Heart left ventricle (tissue), 16 donors: Measurements from ENCODE around the gene PPHLN1. TPM values are rescaled to one million over a fixed set of nuclear protein-coding genes. Genes with fewer than 3 reads are reported as not detected.

Experiments used
- ATAC-seq, 4 donors: fragments of 200-7000 bp; cut with Tn5 transposase; one replicate each; pipeline ENCODE4 v1.9.1; 2020 to 2022; ENCODE audit warnings: moderate library complexity in 4 of 4, mild to moderate bottlenecking in 3 of 4, moderate number of reproducible peaks in 1 of 4
- DNase-seq, 5 donors: peaks; one replicate each; pipeline ENCODE4 v3.0.0-alpha.2; 2020
- H3K27ac ChIP-seq, 12 donors: fragments of 200-600 bp; sonication (generic) in 4 of 12; one replicate each; pipeline versions ENCODE4 v1.5.0 to v1.8.0; 2016 to 2022; ENCODE audit warnings: mild to moderate bottlenecking in 2 of 12
- H3K27me3 ChIP-seq, 9 donors: fragments of 200-600 bp; sonication (generic) in 2 of 9; one replicate each; pipeline versions ENCODE4 v1.5.1 to v1.8.0; 2016 to 2022; ENCODE audit warnings: mild to moderate bottlenecking in 3 of 9
- H3K36me3 ChIP-seq, 9 donors: fragments of 200-600 bp; sonication (generic) in 2 of 9; one replicate each; pipeline versions ENCODE4 v1.5.0 to v1.8.0; 2018 to 2022; ENCODE audit warnings: mild to moderate bottlenecking in 2 of 9
- H3K4me1 ChIP-seq, 12 donors: fragments of 200-600 bp; sonication (generic) in 4 of 12; one replicate each; pipeline versions ENCODE4 v1.5.0 to v1.8.0; 2016 to 2022; ENCODE audit warnings: mild to moderate bottlenecking in 3 of 12
- H3K4me3 ChIP-seq, 12 donors: fragments of 200-600 bp; sonication (generic) in 4 of 12; one replicate each; pipeline versions ENCODE4 v1.5.0 to v1.8.0; 2017 to 2022; ENCODE audit warnings: mild to moderate bottlenecking in 9 of 12, moderate library complexity in 4 of 12
- H3K9me3 ChIP-seq, 12 donors: fragments of 200-600 bp; sonication (generic) in 4 of 12; one replicate each; pipeline versions ENCODE4 v1.5.0 to v1.8.0; 2016 to 2022; ENCODE audit warnings: mild to moderate bottlenecking in 1 of 12
- POLR2A ChIP-seq, 2 donors: fragments of 450-650 bp; IDR thresholded peaks; one replicate each; pipeline ENCODE4 v1.6.1; 2017; ENCODE audit warnings: antibody characterized with exemption in 2 of 2, mild to moderate bottlenecking in 2 of 2, moderate library complexity in 2 of 2
- WGBS, 4 donors: extraction: QIAGEN DNeasy Blood & Tissue Kit in 2 of 4; methylation state at CpG; one replicate each; pipeline versions ENCODE4 v1.1.5 to v1.1.7; 2013 to 2018; 5-methylcytosine and 5-hydroxymethylcytosine counted together
- intact Hi-C, 10 donors: fragments of 100-400 bp; cut with DNase I; formaldehyde crosslinking; loops; one replicate each; pipeline versions ENCODE4 v1.11.1 to v1.14.2; 2022
- polyA plus RNA-seq, 2 donors: library from polyadenylated mRNA; stranded (reverse); fragments of 200-250 nt; gene quantifications; one replicate each; pipeline ENCODE4 v1.2.3, GENCODE V29; 2013
- total RNA-seq, 9 donors: library from RNA; depleted of rRNA in 2 of 9; stranded (reverse); fragments of >200 nt in 2 of 9; fragmentation: NEBNext Ultra II Directional in 3 of 9; extraction: Animal tissue kit (Norgen Biotek cat#: 25700) in 3 of 9; gene quantifications; one replicate each; pipeline versions ENCODE4 v1.1.0 to v1.2.4, GENCODE V29; 2016 to 2023
- TF ChIP-seq, protein P1 (sequence below), 12 donors: fragments of 200-600 bp; sonication (generic) in 4 of 12; IDR thresholded peaks; one replicate each; pipeline versions ENCODE4 v1.5.0 to v1.8.0; 2018 to 2022; ENCODE audit warnings: antibody characterized with exemption in 12 of 12, mild to moderate bottlenecking in 5 of 12
- donor health status: ischemic (EF 13 %, LVEDD 7.1; RV severe dilation, severe dysfunction).
- donor health status: healthy with polysubstance abuse.
- donor health status: DM: no; HTN: yes; CAD: no.
- donor health status: DM: no; HTN: no; CAD: no.
- donor health status: ischemic (EF 25% LVEDD 6.9; RV normal size, moderate dysfunction).
- donor health status: ischemic (EF 25% LVEDD 5.7; RV mildly dilated, moderate dysfunction).
- donor health status: healthy.
- donor health status: DM: yes; HTN: yes; CAD: no.
- donor health status: ischemic (EF 35%, LVEDD 5.7; RV mildly dilated, moderate dysfunction).
- donor health status: nonischemic (EF 11% LVEDD 7.7; RV severe dilation, severe dysfunction).
- donor health status: DM: yes; HTN: yes; CAD: no.
- donor health status: PGD.
- donor health status: ischemic (EF 29% LVEDD 5.4; RV normal size, mild dysfunction).
- donor health status: nonischemic (EF 23%, LVEDD 6.1; RV moderate dilation, normal function).

The PPHLN1 gene
- total and polyA plus RNA-seq, 11 donors = 21.4 to 41.1 (median 35.6) TPM

DNA sequence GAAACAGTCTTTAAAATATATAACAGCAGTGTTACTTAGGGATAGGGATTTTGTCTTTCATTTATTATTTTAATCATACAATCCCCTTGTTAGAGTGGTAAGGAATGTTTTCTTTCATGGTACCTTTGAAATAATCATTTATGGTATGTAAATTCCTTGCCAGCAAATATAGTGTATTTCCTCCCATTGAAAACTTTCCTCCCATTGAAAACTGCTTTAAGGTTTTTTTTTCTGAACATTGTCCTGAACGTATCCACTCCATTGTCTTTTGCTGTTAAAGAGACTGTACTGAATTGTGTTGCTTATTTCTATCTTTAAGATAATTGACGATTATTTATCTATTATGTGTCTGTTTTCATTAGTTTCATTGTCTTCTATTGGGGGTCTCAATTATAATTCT lies 83.5 kb downstream of the PPHLN1 start:
- Histone ChIP-seq H3K4me1 (peaks cover 0 to 6% (median 0%) of the 10 kb centered on the region in 12 donors), H3K27ac (no peak overlapping the region), H3K27me3 (no peaks in the 10 kb centered on the region), H3K4me3 (no peak overlapping the region), H3K36me3 (peaks cover 0 to 21% (median 0%) of the 10 kb centered on the region in 9 donors), H3K9me3 (no peaks in the 10 kb centered on the region)
- intact Hi-C loops = no loop called here
- DNase-seq (no peak), ATAC-seq (no peak)
- WGBS, 4 donors = 50 to 61% (median 53%) methylated on average over 2 of the region's 2 CpGs
- TF ChIP-seq POLR2A (IDR thresholded peaks at IDR 0.05) = no peak
- TF ChIP-seq, protein P1, sequence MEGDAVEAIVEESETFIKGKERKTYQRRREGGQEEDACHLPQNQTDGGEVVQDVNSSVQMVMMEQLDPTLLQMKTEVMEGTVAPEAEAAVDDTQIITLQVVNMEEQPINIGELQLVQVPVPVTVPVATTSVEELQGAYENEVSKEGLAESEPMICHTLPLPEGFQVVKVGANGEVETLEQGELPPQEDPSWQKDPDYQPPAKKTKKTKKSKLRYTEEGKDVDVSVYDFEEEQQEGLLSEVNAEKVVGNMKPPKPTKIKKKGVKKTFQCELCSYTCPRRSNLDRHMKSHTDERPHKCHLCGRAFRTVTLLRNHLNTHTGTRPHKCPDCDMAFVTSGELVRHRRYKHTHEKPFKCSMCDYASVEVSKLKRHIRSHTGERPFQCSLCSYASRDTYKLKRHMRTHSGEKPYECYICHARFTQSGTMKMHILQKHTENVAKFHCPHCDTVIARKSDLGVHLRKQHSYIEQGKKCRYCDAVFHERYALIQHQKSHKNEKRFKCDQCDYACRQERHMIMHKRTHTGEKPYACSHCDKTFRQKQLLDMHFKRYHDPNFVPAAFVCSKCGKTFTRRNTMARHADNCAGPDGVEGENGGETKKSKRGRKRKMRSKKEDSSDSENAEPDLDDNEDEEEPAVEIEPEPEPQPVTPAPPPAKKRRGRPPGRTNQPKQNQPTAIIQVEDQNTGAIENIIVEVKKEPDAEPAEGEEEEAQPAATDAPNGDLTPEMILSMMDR (IDR thresholded peaks at IDR 0.05) = no peak

GRCh38 chr12:42410340-42410739 lies 84.4 kb downstream of the PPHLN1 start:
- H3K27ac ChIP-seq = no peak overlapping the region
- WGBS, 4 donors = 80 to 87% (median 84%) methylated on average over 1 of the region's 1 CpG
- H3K36me3 ChIP-seq = peaks cover 0 to 16% (median 0%) of the 10 kb centered on the region in 9 donors
- no peaks in the 10 kb centered on the region for H3K27me3 ChIP-seq
- DNase-seq (no peak), ATAC-seq (no peak)
- TF ChIP-seq, protein P1 (IDR thresholded peaks at IDR 0.05) = no peak
- TF ChIP-seq POLR2A (IDR thresholded peaks at IDR 0.05) = no peak
- H3K9me3 ChIP-seq = no peaks in the 10 kb centered on the region
- H3K4me3 ChIP-seq = no peak overlapping the region
- peaks cover 0 to 6% (median 0%) of the 10 kb centered on the region in 12 donors for H3K4me1 ChIP-seq
- intact Hi-C loops = no loop called here

- Histone ChIP-seq H3K4me3 (no peak overlapping the region), H3K36me3 (no peaks in the 10 kb centered on the region), H3K27me3 (no peaks in the 10 kb centered on the region), H3K4me1 (peaks cover 0 to 28% (median 12%) of the 10 kb centered on the region in 12 donors), H3K27ac (no peak overlapping the region), H3K9me3 (no peaks in the 10 kb centered on the region)
- TF ChIP-seq POLR2A (IDR thresholded peaks at IDR 0.05) = no peak
- TF ChIP-seq, protein P1 (IDR thresholded peaks at IDR 0.05) = no peak
- WGBS, 4 donors = 66 to 85% (median 81%) methylated on average over 3 of the region's 3 CpGs
- ATAC-seq (no peak), DNase-seq (no peak)
- intact Hi-C loops = no loop called here
Observed at GRCh38 chr12:42420395-42420794, 94.4 kb downstream of the PPHLN1 start.

GRCh38 chr12:42421844-42422779 lies 96.1 kb downstream of the PPHLN1 start:
- TF ChIP-seq POLR2A (IDR thresholded peaks at IDR 0.05) = no peak
- TF ChIP-seq, protein P1 (IDR thresholded peaks at IDR 0.05) = no peak
- DNase-seq (no peak), ATAC-seq (peak in 3 of 4 donors; percentile 64 to 91 (median 88))
- Histone ChIP-seq H3K4me1 (peaks cover 0 to 28% (median 12%) of the 10 kb centered on the region in 12 donors), H3K4me3 (no peak overlapping the region), H3K9me3 (no peaks in the 10 kb centered on the region), H3K27ac (peak overlapping the region in 10 of 12 donors; percentile 14 to 58 (median 29)), H3K27me3 (no peaks in the 10 kb centered on the region), H3K36me3 (no peaks in the 10 kb centered on the region)
- intact Hi-C loops = no loop called here
- WGBS, 4 donors = 52 to 62% (median 57%) methylated on average over 3 of the region's 3 CpGs
